Measurements from ENCODE around the gene DNAH17.

Gene DNAH17

GRCh38 chr17:78411241-78411857, 165.8 kb downstream of the DNAH17 start:
- DNase-seq (ENCODE audit: low spot score) = no peak

- no peak for DNase-seq (ENCODE audit: low spot score)
Observed at GRCh38 chr17:78409191-78409928, 167.8 kb downstream of the DNAH17 start.

GRCh38 chr17:78408476-78409050, 168.6 kb downstream of the DNAH17 start:
- DNase-seq (ENCODE audit: low spot score) = no peak

- DNase-seq (ENCODE audit: low spot score) = no peak
Observed at GRCh38 chr17:78407387-78408000, 169.7 kb downstream of the DNAH17 start.

- DNase-seq (ENCODE audit: low spot score) = no peak
Observed at GRCh38 chr17:78406920-78407319, 170.3 kb downstream of the DNAH17 start.

- DNase-seq (ENCODE audit: low spot score) = no peak
Observed at GRCh38 chr17:78406396-78406795, 170.8 kb downstream of the DNAH17 start.

- no peak for DNase-seq (ENCODE audit: low spot score)
Observed at GRCh38 chr17:78403822-78404221, 173.4 kb downstream of the DNAH17 start.

- no peak for DNase-seq (ENCODE audit: low spot score)
Observed at GRCh38 chr17:78401891-78402290, 175.3 kb downstream of the DNAH17 start.

- no peak for DNase-seq (ENCODE audit: low spot score)
Observed at GRCh38 chr17:78401246-78401645, 175.9 kb downstream of the DNAH17 start.

GRCh38 chr17:78400581-78401240, 176.5 kb downstream of the DNAH17 start:
- DNase-seq (ENCODE audit: low spot score) = no peak

- DNase-seq (ENCODE audit: low spot score) = no peak
Observed at GRCh38 chr17:78399693-78400144, 177.5 kb downstream of the DNAH17 start.

- no peak for DNase-seq (ENCODE audit: low spot score)
Observed at GRCh38 chr17:78399028-78399692, 178.0 kb downstream of the DNAH17 start.

GRCh38 chr17:78398390-78398789, 178.8 kb downstream of the DNAH17 start:
- DNase-seq (ENCODE audit: low spot score) = no peak

GRCh38 chr17:78397681-78398101, 179.5 kb downstream of the DNAH17 start:
- no peak for DNase-seq (ENCODE audit: low spot score)

GRCh38 chr17:78396441-78397337, 180.5 kb downstream of the DNAH17 start:
- DNase-seq (ENCODE audit: low spot score) = no peak

GRCh38 chr17:78395155-78395554, 182.0 kb downstream of the DNAH17 start:
- DNase-seq (ENCODE audit: low spot score) = no peak

GRCh38 chr17:78394209-78394608, 183.0 kb downstream of the DNAH17 start:
- no peak for DNase-seq (ENCODE audit: low spot score)

GRCh38 chr17:78393575-78393974, 183.6 kb downstream of the DNAH17 start:
- DNase-seq (ENCODE audit: low spot score) = no peak

- DNase-seq (ENCODE audit: low spot score) = no peak
Observed at GRCh38 chr17:78392295-78392694, 184.9 kb downstream of the DNAH17 start.

GRCh38 chr17:78391843-78392242, 185.4 kb downstream of the DNAH17 start:
- DNase-seq (ENCODE audit: low spot score) = no peak

- DNase-seq (ENCODE audit: low spot score) = no peak
Observed at GRCh38 chr17:78391051-78391431, 186.2 kb downstream of the DNAH17 start.
